ENCODE results near the gene ANKRD18A. TPM values are rescaled to one million over a fixed set of nuclear protein-coding genes. Genes with fewer than 3 reads are reported as not detected.
"Not testable (repeated sequence)": the region's sequence is repeated elsewhere in the genome, so short reads cannot be mapped to it uniquely, and the experiment has no call there.

Gene ANKRD18A
- total RNA-seq, 4 donors from 2014 or later: 0.42 to 3.5 (median 1.6) TPM

- WGBS, 2 donors: 81 to 82% methylated on average over 1 of the region's 1 CpG
- not testable (repeated sequence) for H3K27me3 ChIP-seq; DNase-seq (ENCODE audit: low spot score in 2 of 2); H3K4me1 ChIP-seq; H3K4me3 ChIP-seq; H3K9me3 ChIP-seq; H3K27ac ChIP-seq; H3K36me3 ChIP-seq
Measured at GRCh38 chr9:38557746-38558145, 62.6 kb downstream of the ANKRD18A start.

GRCh38 chr9:38554966-38555365 lies 65.4 kb downstream of the ANKRD18A start:
- H3K9me3 ChIP-seq; H3K4me3 ChIP-seq; H3K27ac ChIP-seq; H3K4me1 ChIP-seq; H3K36me3 ChIP-seq; DNase-seq (ENCODE audit: low spot score in 2 of 2); H3K27me3 ChIP-seq: not testable (repeated sequence)
- WGBS, 2 donors: 87 to 94% methylated on average over 2 of the region's 2 CpGs

- H3K36me3 ChIP-seq; H3K4me3 ChIP-seq; H3K4me1 ChIP-seq; DNase-seq (ENCODE audit: low spot score in 2 of 2); H3K27ac ChIP-seq; H3K27me3 ChIP-seq; H3K9me3 ChIP-seq: not testable (repeated sequence)
- 70 to 76% methylated on average over 4 of the region's 4 CpGs for WGBS, 2 donors
Measured at GRCh38 chr9:38553019-38553418, 67.4 kb downstream of the ANKRD18A start.

- not testable (repeated sequence) for H3K27ac ChIP-seq; DNase-seq (ENCODE audit: low spot score in 2 of 2); H3K4me3 ChIP-seq; H3K27me3 ChIP-seq; H3K4me1 ChIP-seq; H3K9me3 ChIP-seq; H3K36me3 ChIP-seq
- 89 to 100% methylated on average over 1 of the region's 2 CpGs for WGBS, 2 donors
Measured at GRCh38 chr9:38546497-38547163, 73.8 kb downstream of the ANKRD18A start.

- DNase-seq (ENCODE audit: low spot score in 2 of 2); H3K27ac ChIP-seq; H3K4me3 ChIP-seq; H3K27me3 ChIP-seq; H3K9me3 ChIP-seq; H3K4me1 ChIP-seq; H3K36me3 ChIP-seq: not testable (repeated sequence)
- WGBS, 2 donors: 29 to 46% methylated on average over 5 of the region's 5 CpGs
Measured at GRCh38 chr9:38540535-38540934, 79.9 kb downstream of the ANKRD18A start.

- DNase-seq (ENCODE audit: low spot score in 2 of 2): no peak
- H3K27me3 ChIP-seq: peaks cover 0 to 8% of the 10 kb centered on the region in 2 donors
- H3K4me1 ChIP-seq: no peaks in the 10 kb centered on the region
- no peak overlapping the region for H3K4me3 ChIP-seq
- no peak overlapping the region for H3K27ac ChIP-seq
- no peak for TF ChIP-seq POLR2A (IDR thresholded peaks at IDR 0.05)
- TF ChIP-seq EP300 (IDR thresholded peaks at IDR 0.05): no peak
- no peak for TF ChIP-seq CTCF (IDR thresholded peaks at IDR 0.05)
- no peaks in the 10 kb centered on the region for H3K36me3 ChIP-seq
- H3K9me3 ChIP-seq: peaks cover 0 to 8% (median 1%) of the 10 kb centered on the region in 4 donors
Measured at GRCh38 chr9:38529317-38529716, 91.1 kb downstream of the ANKRD18A start.

GRCh38 chr9:38527503-38527902 lies 92.9 kb downstream of the ANKRD18A start:
- Histone ChIP-seq H3K36me3 (no peaks in the 10 kb centered on the region), H3K4me3 (no peak overlapping the region), H3K9me3 (peaks cover 0 to 8% (median 1%) of the 10 kb centered on the region in 4 donors), H3K27me3 (peaks cover 0 to 8% of the 10 kb centered on the region in 2 donors), H3K4me1 (no peaks in the 10 kb centered on the region), H3K27ac (no peak overlapping the region)
- DNase-seq (ENCODE audit: low spot score in 2 of 2): no peak
- 39 to 42% methylated on average over 6 to 10 of the region's 10 CpGs for WGBS, 2 donors
- TF ChIP-seq CTCF (IDR thresholded peaks at IDR 0.05): no peak
- no peak for TF ChIP-seq POLR2A (IDR thresholded peaks at IDR 0.05)
- no peak for TF ChIP-seq EP300 (IDR thresholded peaks at IDR 0.05)

GRCh38 chr9:38526591-38526990 lies 93.8 kb downstream of the ANKRD18A start:
- Histone ChIP-seq H3K4me3 (no peak overlapping the region), H3K27me3 (peaks cover 0 to 8% of the 10 kb centered on the region in 2 donors), H3K27ac (no peak overlapping the region), H3K9me3 (peaks cover 0 to 8% (median 1%) of the 10 kb centered on the region in 4 donors), H3K4me1 (no peaks in the 10 kb centered on the region), H3K36me3 (no peaks in the 10 kb centered on the region)
- no peak for DNase-seq (ENCODE audit: low spot score in 2 of 2)
- 59 to 77% methylated on average over 32 to 38 of the region's 38 CpGs for WGBS, 2 donors
- TF ChIP-seq POLR2A (IDR thresholded peaks at IDR 0.05) (no peak), EP300 (IDR thresholded peaks at IDR 0.05) (no peak), CTCF (IDR thresholded peaks at IDR 0.05) (no peak)

All from tibial nerve (tissue), 4 donors.